Fibroblast of skin of abdomen (primary cell): ENCODE data around the gene ABCD4.
A peak's percentile ranks its signal among the peaks of the same experiment; 100 is the strongest.

Experiments used
- DNase-seq: peaks from one replicate; pipeline ENCODE4 v3.0.0-alpha.2; 2013

ABCD4 gene

DNA sequence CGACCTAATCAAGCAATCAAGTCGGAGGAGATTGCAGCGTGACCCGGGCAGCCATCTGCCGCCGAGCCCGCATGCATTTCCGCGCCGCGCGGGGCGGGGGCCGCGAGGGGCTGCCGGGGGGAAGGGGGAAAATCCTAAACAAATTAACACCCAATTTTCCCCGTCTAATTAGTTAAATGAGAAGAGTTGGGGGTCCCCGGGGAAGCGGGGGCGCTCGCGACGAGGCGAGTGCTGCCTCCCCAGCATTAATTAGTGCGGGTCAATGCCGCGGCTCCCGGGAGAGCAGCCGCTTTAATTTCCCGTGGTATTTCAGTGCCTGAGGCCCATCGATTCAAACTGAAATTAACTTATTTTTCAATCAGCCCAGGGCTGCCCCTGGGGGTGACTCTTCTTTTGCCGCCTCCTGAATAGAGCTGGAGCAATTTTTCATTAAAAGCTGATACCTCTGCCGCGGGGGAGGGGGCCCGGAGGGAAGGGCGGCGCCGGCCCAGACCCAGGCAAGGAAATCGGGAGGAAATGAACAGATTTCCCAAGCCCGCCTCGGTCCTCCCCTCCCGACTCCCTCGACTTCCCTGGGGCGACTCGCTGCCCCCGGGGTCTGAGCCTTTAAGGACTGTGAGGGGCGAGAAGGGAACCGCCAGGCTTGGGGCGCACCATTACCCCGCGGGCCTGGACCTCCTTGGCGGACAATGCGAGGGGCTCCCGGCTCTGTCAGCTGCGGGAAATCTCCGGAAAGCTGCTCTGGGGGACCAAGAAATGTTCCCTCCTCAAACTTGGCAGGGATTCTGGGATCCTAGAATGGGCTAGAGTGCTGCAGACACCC, 44.6 kb downstream of the ABCD4 start:
- no peak for DNase-seq

DNA sequence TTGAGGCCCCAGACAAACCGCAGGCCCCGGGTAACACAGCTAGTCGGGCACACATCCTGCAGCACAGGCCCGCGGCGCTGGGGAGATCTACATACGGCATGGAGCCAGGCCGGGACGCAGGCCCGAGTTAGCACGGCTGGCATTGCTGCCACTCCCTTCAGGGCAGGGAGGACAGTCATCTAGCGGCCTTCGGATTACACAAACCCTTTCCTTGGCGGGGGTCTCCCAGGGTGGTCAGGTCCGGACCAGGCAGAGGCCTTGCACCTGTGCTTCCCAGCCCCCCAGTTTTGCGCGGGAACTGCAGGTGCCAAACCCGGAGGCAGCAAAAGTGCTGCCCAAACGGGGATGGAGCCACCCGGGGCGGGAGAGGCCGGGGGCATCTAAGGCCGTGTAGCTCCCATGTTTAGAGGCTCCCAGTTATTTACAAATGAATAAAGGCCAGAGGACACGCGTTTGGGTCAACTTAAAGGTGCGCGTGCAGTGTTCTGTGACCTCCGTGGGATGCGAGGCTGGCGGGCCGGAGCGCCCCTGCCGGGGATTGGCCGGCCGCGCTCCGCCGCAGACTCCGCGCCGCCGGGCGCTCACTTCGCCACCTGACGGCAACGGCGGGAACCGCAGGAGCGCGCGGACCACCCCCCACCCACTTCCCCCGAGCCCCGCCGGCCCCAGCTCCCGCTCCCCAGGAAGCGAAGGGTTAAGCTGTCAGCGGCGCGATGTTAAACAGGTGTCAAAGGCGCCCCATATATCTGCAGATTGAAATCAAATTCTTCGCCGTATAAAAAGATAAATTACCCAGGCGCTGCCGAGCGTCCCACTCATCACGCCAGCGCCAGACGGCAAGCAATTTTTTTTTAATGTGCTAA, 45.4 kb downstream of the ABCD4 start:
- DNase-seq = peak; percentile 10

DNA sequence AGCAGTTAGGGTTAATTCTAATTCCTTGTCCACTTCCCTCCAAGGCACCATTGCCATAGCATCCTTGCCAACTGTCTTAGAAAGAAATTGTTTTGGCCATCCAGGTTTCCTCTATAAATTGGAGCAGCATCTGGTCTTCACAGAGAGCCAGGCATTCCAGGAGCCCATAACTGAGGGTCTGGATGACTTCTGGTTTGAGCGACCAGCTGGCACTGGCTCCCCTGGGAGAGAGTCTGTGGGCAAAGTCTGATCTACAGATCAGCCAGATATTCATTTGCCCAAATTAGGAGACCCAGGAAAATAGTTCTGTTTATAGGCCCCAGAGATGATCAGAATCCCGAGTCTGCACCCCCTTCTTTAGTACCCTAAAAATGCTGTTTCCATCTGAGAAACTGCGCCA, 47.5 kb downstream of the ABCD4 start:
- DNase-seq = no peak

DNA sequence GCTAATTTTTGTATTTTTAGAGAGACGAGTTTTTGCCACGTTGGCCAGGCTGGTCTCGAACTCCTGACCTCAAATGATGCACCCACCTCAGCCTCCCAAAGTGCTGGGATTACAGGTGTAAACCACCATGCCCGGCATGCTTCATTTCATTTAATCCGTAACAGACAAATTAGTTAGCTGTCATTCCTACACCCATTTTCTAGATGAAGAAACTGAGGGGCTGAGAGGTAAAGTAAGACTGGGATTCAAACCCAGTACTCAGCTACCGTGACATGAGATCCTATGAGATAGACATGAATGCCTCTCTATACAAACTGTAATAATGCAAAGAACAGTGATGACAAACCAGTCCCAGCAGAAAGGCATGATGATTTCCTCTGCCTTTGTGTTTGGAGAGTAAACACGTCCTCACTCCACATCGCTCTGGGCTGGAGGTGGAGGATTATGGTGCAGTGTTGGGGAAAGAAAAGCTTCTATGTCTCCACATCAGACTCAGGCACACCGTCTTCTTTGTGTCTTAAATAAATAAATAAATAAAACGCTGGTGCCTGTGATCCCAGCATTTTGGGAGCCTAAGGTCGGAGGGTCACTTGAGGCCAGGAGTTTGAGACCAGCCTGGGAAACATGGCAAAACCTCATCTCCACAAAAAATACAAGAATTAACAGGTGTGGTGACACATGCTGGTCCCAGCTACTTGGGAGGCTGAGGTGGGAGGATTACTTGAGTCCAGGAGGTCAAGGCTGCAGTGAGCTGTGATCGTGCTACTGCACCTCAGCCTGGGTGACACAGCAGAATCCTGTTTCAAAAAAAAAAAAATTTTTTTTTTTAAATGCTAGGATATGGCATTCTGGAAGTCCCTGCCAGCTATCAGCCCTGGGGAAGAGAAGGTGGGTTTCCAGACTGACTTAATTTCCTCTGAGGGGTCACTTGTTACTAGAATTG, 53.0 kb downstream of the ABCD4 start:
- no peak for DNase-seq

DNA sequence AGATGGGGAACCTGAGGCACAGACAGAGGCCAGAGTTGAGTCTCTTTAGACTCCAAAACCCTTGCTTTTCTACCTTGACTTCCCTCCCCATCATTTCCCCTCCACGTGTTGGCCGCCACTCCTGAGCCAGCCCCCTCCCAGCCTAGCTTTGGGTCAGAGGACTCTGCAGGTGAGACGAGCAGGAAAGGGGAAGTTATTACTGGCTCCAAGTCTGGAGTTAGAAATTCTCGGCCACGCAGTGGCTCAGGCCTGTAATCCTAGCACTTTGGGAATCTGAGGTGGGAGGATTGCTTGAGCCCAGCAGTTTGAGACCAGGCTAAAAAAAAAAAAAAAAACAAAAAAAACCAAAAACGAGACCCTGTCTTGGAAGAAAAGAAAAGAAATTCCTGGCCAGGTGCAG, 54.7 kb downstream of the ABCD4 start:
- DNase-seq = no peak

DNA sequence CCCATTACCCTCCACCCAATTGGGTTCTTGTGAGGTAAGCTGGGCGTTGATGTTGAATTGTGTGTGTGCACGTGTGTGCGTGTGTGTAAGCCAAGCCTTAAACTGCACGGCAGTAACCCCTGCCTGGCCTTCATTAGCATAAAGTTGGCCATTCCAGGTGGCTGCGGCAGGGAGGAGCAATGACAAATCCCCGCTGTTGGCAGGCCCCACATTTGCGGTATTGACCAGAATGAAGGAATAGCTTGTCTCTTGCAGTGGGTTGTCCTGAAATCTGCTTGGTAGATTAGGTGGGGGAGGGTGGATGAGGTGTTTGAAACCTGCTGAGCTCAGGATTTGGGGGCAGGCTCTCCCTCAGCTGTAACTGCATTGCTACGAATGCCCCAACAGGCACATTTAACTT, 56.2 kb downstream of the ABCD4 start:
- no peak for DNase-seq

DNA sequence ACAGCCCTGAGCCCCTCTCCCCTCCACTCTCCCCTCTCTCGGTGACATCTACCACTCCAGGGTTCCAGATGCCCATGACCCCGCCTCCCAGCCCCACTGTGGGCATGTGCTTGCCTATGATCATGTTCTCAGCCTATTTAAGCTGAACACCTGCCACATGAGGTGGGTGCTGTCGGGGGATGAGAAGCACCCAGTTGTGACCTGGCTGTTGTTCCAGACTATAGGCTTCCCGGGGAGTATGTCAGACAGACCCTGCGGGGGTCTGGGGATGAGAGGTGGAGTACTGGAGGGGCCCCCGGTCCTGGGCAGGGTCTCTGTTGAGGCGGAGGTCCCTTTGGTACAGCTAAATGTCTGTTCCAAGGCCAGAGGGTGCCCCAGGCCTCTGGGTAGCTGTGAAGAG, 57.4 kb downstream of the ABCD4 start:
- no peak for DNase-seq

DNA sequence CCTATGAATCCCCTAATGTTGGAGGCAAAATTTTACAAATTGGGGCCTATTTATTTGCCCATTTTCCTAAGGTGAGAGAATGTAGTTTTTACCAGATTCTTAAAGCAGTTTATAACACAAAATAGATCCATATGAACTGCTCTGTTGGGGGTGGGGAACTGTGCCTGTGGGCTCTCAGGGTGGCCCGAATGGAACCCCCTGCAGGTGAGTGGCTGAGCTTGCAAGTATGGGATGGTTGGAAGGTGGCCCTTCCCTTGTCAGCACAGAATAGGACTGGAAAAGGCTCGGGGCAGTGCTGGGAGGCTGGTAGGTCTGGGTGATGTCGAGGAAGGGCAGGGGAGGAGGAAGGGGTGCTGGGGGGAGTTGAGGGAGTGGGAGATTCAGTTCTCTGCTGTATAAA, 58.6 kb downstream of the ABCD4 start:
- no peak for DNase-seq

DNA sequence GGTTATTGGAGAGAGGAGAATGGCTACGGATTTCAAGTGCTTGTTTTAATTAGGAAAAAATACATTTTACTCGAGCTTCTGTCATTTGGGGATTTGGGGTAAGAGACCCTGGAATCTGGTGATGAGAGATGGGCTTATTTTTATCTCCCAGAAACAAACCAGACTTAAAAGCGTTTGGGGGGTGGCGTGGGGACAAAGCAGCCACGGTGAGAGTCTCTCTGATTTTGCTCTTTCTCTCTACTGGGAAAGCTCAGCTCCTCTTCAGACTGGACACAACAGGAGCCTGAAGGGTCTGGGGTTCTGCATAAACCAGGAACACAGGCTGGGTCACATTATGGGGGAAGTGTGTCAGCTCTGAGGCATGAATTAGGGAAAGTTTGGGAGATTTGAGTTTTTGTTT, 59.7 kb downstream of the ABCD4 start:
- no peak for DNase-seq

DNA sequence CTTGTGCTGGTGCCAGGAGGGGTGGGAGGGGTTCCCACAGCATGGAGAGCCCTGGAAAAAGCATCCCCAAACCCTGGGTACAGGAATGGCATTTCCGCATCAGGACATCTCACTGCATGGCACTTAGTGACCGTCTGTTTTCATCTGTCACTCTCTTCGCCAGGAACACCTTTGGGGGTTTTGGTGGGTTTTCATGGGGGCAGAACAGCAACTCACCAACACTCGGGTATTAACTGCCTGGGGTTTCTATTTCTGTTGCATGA, 60.0 kb downstream of the ABCD4 start:
- no peak for DNase-seq

DNA sequence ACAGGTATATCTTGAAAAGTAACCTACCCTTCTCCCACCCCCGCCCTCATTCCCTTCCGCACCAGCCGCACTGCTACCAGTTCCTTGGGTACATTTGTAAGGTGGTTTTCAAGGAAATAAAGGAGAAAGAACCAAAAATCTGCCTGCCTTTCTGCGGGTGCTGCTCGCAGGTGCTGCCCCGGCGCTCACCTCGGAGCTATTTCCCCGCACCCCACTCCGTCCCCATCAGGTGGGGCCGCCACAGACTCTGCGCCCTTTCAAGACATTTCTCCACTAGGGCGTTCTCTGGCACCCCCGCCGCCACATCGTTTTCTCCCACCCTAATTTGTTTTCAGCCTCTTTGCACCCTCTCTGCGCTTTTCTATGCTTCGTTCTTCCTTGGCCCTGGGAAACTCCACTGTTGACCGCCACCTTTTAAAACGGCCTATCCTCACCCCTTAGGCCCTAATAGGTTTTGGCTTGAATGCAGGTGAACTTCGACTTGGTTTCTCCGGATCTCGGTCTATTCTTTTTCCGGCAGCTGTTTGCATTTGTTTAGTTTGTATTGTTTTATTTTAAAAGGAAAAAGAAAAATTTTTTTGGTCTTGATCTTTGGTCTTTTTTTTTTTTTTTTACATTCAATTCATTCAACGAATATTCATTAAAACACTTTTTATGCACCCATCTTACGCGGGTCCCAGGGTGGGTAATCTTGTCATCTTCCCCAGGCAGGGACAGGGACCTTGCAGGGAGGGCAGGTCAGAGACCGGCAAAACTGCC, 60.5 kb downstream of the ABCD4 start:
- DNase-seq = no peak

DNA sequence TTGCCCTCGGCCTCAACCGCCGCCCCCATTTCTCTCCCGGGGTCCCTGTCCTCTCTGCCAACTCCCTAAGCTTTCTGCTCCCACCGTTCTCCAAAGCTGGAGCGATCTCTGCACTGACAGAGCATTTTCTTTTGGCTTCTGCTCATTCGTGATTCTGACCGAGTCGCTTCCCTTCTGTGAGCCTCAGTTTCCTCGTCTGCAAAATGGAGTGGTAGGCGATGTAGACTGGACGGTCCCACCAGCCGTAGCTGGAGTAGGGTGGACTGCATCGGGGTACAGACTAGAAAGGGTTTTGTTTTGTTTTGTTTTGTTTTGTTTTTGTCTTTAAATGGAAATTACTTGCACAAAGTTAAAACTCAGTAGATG, 61.1 kb downstream of the ABCD4 start:
- DNase-seq = no peak

DNA sequence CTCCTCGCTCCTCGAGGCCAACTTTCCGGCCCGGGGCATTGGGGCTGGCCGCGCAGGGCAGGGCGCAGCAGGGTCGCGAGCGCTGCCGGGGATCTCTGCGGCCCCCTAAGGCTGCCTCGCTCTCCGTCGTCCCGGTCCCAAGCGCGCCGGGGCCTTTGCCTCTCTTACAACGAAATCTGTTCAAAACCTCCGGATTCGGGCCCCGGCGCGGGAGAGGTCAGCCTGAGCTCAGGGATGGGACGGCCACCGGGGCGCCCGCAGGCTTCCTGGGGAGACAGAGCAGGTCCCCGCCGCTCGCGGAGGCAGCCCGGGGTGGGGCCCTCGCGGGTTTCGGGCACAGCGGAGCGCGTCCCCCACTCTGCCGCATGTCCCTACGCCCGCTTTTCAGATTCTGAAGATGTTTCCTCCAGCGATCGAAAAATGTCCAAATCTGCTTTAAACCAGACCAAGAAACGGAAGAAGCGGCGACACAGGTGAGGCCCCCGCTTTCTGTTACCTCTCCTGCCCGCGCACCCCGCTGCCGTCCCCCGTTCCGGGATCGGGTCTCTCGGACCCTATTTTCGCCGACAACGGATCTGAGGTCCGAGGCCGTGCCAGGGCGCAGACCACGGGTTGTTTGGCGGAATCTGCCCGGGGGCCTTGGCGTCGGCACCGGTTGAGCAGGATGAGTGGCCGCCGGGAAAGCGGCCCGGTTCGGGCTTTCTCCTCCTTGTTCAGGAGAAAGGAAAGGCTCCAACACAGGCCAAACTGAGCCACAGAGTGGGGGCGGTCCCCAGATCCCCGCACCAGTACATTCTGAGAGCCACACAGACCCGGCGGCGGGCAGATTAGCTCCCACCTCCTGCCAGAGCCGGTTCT, 61.7 kb downstream of the ABCD4 start:
- no peak for DNase-seq

DNA sequence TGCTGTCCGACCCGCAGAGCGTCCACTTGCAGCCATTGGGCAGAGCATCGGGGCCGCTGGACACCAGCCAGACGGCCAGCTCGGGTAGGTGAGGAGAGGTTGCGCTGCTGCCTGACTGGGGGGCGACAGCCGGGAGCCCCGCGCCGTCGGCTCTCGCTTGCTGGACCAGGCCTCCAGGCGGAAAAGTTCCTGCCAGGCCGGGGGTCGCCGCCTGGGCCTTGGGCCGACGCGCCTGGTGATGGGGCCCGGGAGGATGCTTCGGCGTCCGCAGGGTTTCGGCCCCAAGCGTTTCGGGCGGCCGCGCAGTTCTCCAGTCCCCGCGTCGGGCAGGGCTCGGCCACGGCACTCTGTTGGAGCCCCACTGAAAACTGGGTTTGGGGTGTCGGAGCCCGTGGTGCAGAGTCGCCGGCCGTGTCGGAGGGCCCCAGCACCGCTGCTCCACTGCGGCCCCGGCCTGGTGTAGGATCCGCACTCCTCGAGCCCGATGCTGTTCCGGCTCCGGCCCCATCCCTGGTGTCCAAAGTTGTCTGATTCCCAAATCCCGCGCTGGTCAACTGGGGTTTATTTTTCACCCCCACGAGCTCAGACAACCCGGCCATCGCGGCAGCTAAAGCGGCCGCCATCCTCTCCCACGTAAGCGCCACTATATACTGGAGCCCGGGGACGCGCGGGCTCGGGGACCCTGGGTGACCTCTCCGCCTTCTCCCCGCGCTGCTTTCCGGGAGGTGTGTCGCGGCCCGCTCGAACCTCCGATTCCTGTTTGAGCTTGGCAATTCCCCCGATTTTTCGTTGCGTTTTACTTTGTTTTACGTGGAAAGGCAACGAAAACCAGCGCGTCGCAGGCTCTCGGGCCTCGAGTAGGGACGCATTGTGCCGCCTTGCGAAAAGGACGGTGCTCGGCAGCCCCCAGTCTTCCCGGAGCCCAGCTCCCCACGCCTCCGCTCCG, 62.6 kb downstream of the ABCD4 start:
- DNase-seq = no peak

DNA sequence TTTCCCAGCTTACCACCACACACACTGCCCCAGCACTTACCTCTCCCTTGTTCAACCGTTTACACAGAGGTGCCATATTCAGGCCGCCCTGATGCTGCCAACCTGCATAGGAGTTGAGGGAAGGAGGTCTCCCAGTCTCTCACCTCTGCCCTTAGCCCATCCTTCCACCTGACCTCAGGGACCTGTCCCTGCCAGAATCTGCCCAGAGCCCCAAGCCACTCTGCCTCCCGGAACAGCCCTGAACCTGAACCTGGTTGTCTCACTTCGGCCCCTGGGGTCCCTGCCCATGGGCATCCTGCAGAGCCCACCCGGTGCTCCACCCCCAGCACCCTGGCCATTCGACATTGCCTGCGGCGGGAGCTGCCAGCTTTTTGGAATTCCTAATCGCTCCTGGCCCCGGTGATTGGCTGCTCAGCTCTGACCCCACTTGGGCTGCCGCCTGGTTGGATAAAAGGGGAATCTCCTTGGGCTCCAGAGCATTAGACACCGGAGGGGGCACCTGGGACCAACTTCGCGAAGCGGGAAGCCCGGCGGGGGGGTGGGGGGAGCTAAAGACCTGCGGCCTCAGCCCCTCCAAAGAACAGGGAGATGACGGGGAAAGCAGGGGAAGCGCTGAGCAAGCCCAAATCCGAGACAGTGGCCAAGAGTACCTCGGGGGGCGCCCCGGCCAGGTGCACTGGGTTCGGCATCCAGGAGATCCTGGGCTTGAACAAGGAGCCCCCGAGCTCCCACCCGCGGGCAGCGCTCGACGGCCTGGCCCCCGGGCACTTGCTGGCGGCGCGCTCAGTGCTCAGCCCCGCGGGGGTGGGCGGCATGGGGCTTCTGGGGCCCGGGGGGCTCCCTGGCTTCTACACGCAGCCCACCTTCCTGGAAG, 63.5 kb downstream of the ABCD4 start, which contains the start of gene VSX2:
Gene VSX2, plus strand, starts transcription at position 476 of the 874 bp plus-strand sequence. Its CDS starts 113 bp downstream, at position 589.
- no peak for DNase-seq

DNA sequence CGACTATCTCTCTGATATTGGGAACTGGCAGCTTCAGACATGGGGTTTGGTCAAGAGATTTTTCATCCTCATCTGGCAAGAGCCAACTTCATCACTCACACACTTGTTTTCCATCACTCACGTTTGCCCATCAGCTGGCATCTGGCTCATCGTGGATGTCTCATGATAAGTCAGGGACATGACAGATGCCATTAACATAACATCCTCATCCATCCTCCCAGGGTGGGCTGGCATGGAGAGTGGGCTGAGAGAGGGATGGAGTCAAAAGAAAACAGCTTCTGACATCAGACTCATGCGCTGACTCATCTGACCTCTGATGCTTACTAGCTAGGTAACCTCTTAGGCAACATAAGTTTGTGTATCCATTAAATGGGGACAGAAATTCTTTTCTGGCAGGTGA, 65.3 kb downstream of the ABCD4 start:
- no peak for DNase-seq
